GM12865 (cell line): ENCODE data around the gene MTA2.
A peak's percentile ranks its signal among the peaks of the same experiment; 100 is the strongest.

Source experiments
- DNase-seq: peaks from one replicate; pipeline ENCODE4 v3.0.0; 2010; ENCODE audit warnings: low read depth
- H3K4me3 ChIP-seq: 2 replicates; pipeline ENCODE4 v1.5.1; 2011; ENCODE audit warnings: mild to moderate bottlenecking, low read depth, low read length, control low read depth
- TF ChIP-seq, protein P1 (sequence below): IDR thresholded peaks from 2 replicates; pipeline ENCODE4 v1.5.1; 2011; ENCODE audit warnings: low read length, control low read depth, low read depth, inconsistent platforms; ENCODE audit not compliant: insufficient read depth; ENCODE audit errors: missing control alignments

The MTA2 gene

DNA sequence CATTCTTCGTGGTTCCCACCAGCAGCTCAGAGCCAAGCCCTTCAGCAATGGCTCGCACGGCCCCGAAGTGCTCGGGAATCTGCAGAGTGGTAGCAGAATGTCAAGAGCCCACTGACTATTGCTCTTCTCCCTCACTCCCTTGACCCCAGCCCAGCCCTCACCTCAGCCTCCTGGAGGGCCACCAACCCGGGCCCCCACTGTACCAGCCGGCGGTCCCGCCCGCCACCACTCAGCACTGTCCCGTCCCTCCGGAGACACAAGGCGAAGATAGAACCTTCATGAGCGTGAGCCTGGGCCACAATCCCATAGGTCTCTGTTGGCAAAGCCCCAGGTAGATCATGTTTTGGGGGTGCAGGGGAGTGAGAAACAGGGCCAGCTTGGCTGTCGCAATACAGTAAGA, 4.2 kb upstream of the MTA2 start:
- H3K4me3 ChIP-seq: no peak overlapping the region
- DNase-seq: no peak
- TF ChIP-seq, protein P1, sequence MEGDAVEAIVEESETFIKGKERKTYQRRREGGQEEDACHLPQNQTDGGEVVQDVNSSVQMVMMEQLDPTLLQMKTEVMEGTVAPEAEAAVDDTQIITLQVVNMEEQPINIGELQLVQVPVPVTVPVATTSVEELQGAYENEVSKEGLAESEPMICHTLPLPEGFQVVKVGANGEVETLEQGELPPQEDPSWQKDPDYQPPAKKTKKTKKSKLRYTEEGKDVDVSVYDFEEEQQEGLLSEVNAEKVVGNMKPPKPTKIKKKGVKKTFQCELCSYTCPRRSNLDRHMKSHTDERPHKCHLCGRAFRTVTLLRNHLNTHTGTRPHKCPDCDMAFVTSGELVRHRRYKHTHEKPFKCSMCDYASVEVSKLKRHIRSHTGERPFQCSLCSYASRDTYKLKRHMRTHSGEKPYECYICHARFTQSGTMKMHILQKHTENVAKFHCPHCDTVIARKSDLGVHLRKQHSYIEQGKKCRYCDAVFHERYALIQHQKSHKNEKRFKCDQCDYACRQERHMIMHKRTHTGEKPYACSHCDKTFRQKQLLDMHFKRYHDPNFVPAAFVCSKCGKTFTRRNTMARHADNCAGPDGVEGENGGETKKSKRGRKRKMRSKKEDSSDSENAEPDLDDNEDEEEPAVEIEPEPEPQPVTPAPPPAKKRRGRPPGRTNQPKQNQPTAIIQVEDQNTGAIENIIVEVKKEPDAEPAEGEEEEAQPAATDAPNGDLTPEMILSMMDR: no peak

DNA sequence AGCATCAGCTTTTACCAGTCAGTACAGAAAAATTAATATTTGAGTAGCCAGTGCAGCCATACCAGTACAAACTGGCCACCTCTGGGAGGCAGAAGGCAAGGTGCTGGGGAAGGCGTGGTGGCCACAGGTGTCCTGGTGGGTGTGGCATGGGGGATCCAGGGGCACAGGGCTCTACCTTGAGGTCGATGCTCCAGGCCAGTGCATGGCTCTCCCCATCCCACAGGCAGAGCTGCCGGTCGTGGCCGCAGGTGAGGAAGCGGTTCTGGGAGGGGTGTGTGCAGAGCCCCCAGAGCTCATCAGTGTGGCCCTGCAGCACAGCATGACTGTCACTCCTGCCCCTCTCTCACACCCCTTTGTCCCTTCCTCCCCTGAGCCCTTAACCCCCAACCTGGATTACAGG, 3.8 kb upstream of the MTA2 start:
- H3K4me3 ChIP-seq: no peak overlapping the region
- no peak for DNase-seq
- TF ChIP-seq, protein P1: no peak

DNA sequence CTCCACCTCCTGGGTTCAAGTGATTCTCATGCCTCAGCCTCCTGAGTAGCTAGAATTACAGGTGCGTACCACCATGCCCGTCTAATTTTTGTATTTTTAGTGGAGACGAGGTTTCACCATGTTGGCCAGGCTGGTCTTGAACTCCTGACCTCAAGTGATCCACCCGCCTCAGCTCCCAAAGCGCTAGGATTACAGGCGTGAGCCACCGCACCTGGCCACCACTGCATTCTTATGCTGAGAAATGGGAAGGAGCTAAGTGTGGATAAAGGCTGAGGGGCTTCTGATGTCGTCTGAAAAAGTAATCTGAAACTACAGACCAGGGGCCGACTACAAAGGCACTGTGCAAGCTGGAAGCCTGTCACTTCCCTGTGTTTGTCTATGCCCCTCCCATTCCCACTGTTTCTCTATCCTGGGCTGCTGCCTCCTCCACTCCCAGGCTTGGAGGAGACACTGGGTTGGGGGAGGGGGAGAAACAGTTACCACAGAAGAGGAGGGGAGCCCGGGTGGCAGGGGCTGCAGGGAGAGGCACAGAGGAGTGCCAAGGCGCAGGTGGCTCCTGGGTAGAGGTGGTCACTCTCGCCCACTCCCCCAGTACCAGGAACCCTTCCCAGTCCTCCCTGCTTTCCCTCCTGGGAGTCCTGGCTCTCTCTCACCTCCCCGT, 2.9 kb upstream of the MTA2 start:
- TF ChIP-seq, protein P1: no peak
- DNase-seq: no peak
- H3K4me3 ChIP-seq: no peak overlapping the region

DNA sequence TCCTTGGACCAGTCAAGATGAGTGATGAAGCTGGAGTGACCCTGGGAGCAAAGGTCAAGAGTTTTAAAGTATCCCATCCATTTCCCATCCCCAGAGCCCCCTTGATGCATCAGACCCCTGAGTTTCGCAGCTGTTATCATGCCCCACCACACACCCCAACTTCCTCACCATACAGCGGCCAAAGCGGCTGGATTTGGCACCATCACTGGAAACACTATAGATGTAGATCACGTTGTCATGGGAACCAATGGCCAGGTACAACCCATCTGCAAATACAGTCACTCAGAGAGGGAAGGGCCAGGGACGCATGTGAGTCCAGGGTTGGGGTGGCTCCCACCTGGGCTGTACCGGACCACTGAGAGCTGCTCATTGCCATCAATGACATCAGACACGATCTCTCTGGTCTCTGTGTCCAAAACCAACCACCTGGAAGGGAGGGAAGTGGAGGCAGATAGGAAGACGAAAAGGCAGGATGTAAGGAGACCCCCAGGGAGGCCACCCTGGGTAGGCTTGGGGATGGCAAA, 2.2 kb upstream of the MTA2 start:
- DNase-seq: no peak
- no peak overlapping the region for H3K4me3 ChIP-seq
- TF ChIP-seq, protein P1: no peak

DNA sequence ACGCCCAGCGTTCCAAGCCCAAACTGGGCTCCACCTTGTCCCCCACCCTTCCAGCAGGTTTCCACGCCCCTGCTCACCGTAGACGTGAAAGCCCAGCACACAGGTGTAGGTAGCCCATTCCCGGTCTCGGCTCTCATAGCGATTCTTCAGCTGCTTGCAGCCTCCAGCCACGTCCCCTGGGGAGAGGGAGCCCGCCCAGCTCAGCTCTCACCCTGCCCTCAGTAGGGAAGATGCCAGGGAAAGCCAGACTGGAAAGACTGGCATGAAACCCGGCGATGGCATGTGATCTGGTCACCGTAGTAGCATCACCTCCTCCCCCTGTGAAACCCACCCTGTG, 1.4 kb upstream of the MTA2 start:
- no peak overlapping the region for H3K4me3 ChIP-seq
- TF ChIP-seq, protein P1: no peak
- DNase-seq: no peak

DNA sequence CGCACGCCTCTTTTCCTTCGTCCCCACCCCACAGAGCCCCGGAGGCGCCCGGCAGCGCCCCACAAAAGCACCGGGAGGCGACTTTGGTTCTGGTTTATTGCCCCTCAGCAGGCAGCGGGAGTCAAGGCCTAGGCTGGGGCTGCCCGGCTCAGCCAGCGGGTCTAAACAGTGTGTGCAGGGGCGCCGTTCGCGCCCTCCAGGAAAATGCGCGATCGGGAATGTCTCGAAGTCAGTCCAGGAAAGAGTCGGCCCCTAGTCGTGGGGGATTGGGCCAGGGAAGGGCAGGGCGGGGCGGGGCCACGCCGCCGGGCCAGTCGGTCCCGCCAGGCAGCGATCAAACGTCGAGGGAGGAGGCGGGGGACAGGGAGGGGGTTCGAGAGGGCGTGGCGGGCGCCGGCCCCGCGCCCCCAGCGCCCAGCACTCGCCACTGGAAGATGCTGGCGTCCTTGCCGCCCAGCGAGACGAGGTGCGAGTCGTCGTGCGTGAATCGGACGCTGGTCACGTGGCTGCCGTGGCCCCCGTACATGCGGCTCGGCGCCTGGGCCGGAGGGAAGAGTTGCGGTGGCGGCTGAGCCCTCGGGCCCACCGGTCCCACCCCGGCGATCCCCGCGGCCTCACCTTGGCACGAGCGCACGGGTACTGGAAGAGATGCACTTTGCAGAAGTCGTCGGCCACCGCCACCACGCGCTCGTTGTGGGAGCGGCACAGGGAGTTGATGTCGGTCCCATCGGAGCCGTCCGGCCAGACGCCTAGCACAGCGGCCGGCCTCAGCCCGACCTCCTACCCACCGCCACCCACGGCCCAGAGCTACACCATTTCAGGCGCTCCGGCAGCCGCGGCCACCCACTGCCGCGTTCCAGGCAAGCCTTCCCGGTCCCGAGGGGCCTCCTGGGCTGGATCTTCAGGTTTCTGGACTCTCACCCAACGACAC, 741 bp upstream of the MTA2 start:
- peak overlapping the region; percentile 44 for H3K4me3 ChIP-seq
- TF ChIP-seq, protein P1: no peak
- no peak for DNase-seq

DNA sequence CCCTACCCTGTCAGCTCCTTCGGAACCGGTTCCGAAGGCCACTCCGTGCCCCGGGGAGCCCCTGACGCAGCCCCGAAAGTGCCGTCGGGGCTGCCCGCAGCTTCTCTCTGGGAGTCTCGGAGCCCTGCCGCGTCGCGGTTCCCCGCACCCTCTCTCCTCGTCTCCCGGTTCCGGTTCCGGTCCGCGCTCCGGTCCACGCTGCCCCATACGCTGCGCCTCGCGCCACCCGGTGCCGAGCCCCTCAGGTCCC, 618 bp downstream of the MTA2 start:
- DNase-seq: peak; percentile 62
- H3K4me3 ChIP-seq: peak overlapping the region; percentile 79
- TF ChIP-seq, protein P1: no peak
